WERI-Rb-1 (cell line): ENCODE data around the gene MZF1.

Source experiments
- DNase-seq: peaks from one replicate; pipeline ENCODE4 v3.0.0-alpha.2; 2020
- H3K27ac ChIP-seq: fragments of 250-450 bp; sonication (Bioruptor Pico); 2 replicates; pipeline ENCODE4 v1.5.1; 2020; ENCODE audit warnings: mild to moderate bottlenecking, moderate library complexity
- H3K27me3 ChIP-seq: fragments of 250-450 bp; sonication (Bioruptor Pico); 2 replicates; pipeline ENCODE4 v1.5.1; 2021; ENCODE audit warnings: mild to moderate bottlenecking, low read depth, moderate library complexity; ENCODE audit not compliant: insufficient read depth, severe bottlenecking
- H3K36me3 ChIP-seq: fragments of 250-450 bp; sonication (Bioruptor Pico); 2 replicates; pipeline ENCODE4 v1.5.1; 2020; ENCODE audit warnings: mild to moderate bottlenecking, moderate library complexity
- H3K4me3 ChIP-seq: 2 replicates; pipeline ENCODE4 v1.5.1; 2011; ENCODE audit warnings: low read depth, mild to moderate bottlenecking, control low read depth, low read length
- H3K9me3 ChIP-seq: fragments of 250-450 bp; sonication (Bioruptor Pico); 2 replicates; pipeline ENCODE4 v1.5.1; 2021; ENCODE audit warnings: mild to moderate bottlenecking, moderate library complexity; ENCODE audit not compliant: severe bottlenecking
- CTCF ChIP-seq: IDR thresholded peaks from 2 replicates; pipeline ENCODE4 v1.5.1; 2011; ENCODE audit warnings: low read depth, mild to moderate bottlenecking, control low read depth, inconsistent platforms, low read length

MZF1 gene

GRCh38 chr19:58513694-58514563 is 59.2 kb downstream of the MZF1 start:
- DNase-seq, result peak; percentile 96
- TF ChIP-seq CTCF, result peak; percentile 93
- Histone ChIP-seq H3K27me3 (no peaks in the 10 kb centered on the region), H3K4me3 (peak overlapping the region; percentile 73), H3K36me3 (peaks cover 13% of the 10 kb centered on the region), H3K27ac (peak overlapping the region; percentile 88), H3K9me3 (no peaks in the 10 kb centered on the region)

- DNase-seq, result no peak
- no peaks in the 10 kb centered on the region for H3K27me3 ChIP-seq
- H3K36me3 ChIP-seq, result peaks cover 13% of the 10 kb centered on the region
- no peaks in the 10 kb centered on the region for H3K9me3 ChIP-seq
- peak overlapping the region; percentile 88 for H3K27ac ChIP-seq
- no peak overlapping the region for H3K4me3 ChIP-seq
- no peak for TF ChIP-seq CTCF
Observed at GRCh38 chr19:58513213-58513693, 59.9 kb downstream of the MZF1 start.
